ENCODE measurements around the gene LRMDA. TPM values are rescaled to one million over a fixed set of nuclear protein-coding genes. Genes with fewer than 3 reads are reported as not detected.

The LRMDA gene
- total and polyA plus RNA-seq, 2 of the 8 experiments (the other 6 are each of a cell fraction or from before 2014, with no cell fraction given): 0.86 to 2.8 TPM

DNA sequence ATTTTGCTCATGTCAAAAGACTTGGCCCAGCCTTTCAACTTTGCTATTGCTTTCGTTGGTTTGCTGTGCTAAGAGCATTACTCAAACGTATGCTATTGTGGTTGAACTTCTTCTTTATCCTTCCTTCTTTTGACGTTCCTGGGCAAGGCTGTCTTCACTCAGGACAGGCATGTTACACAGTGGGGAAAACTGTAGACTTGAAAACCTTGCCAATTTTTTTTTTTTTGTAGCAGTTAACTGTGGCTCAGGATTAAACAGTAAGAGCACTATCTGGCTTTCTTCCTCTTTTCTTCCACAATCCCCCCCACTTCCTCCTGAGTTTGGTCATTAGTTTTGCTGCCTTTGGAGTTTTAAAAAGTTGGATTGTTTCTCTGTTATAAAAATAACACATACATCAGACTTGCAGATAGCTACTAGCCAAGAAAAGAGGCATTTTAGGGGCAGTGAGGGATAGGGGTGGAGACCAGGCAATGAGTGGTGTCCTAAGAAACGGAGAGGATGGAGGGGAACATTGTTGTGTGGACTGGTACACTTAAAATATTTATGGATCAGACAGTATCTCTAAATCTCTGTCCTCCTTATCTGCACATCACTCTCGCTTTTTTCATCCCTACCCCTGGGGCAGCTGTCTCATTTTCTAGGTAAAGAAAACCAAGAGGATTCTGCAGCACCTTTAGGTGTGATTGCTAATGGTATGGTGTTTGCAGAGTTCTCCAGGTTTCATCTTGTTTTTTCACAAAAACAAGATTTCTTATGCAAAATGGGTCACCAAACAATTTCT is 181.7 kb downstream of the LRMDA start:
- no peak overlapping the region for H3K23ac ChIP-seq (ENCODE audit: insufficient read length)
- H4K20me1 ChIP-seq (replicated peaks in 1 of 2; ENCODE audit: control insufficient read depth in 1 of 2, insufficient read depth in 2 of 2, low read length in 2 of 2): no peaks in the 10 kb centered on the region
- H2BK20ac ChIP-seq (ENCODE audit: low read length): no peak overlapping the region
- no peaks in the 10 kb centered on the region; the same call in 1 of the 2 replicates for H3K23me2 ChIP-seq (ENCODE audit: low read depth, low read length)
- TF ChIP-seq ASH2L (IDR thresholded peaks at IDR 0.05; ENCODE audit: low read length) (no peak), FOSL1 (IDR thresholded peaks at IDR 0.05; ENCODE audit: insufficient read depth, low read depth, low read length) (no peak), CTBP2 (IDR thresholded peaks at IDR 0.05; ENCODE audit: borderline replicate concordance, insufficient read depth, insufficient read length, low read length) (no peak), EP300 (IDR thresholded peaks at IDR 0.05; ENCODE audit: borderline replicate concordance in 1 of 2, low read depth in 2 of 2, low read length in 2 of 2) (no peak), SUZ12 (IDR thresholded peaks at IDR 0.05; ENCODE audit: low read length) (no peak), SP4 (IDR thresholded peaks at IDR 0.05; ENCODE audit: low read length) (no peak), CBX5 (IDR thresholded peaks at IDR 0.05; ENCODE audit: low read depth, low read length) (no peak), MAFK (IDR thresholded peaks at IDR 0.05; ENCODE audit: low read depth, low read length) (no peak)
- no peak overlapping the region for H3K18ac ChIP-seq (ENCODE audit: extremely low read depth, low read length)
- FAIRE-seq: no peak
- no peak for DNase-seq (ENCODE audit: low read depth in 1 of 2, low spot score in 2 of 2)
- no peak overlapping the region for H2BK5ac ChIP-seq (ENCODE audit: low read depth, low read length)
- H3K4ac ChIP-seq (replicated peaks; ENCODE audit: insufficient read length, low read depth, low read length): no peak overlapping the region
- no peaks in the 10 kb centered on the region for H3K36me3 ChIP-seq (ENCODE audit: control insufficient read depth in 2 of 4, insufficient read depth in 4 of 4, low read length in 3 of 4)
- H3K14ac ChIP-seq (ENCODE audit: insufficient read length): no peak overlapping the region
- H3K27me3 ChIP-seq (replicated peaks in 1 of 4; ENCODE audit: control insufficient read depth in 3 of 4, extremely low read depth in 1 of 4, insufficient read depth in 3 of 4, low read length in 3 of 4): peaks cover 0 to 3% (median 0%) of the 10 kb centered on the region in 4 experiments; a peak in 1 of 7 replicates
- POLR2A ChIA-PET (ENCODE audit: partially characterized antibody): no interaction called here
- H4K91ac ChIP-seq (replicated peaks; ENCODE audit: insufficient read length, low read length): no peak overlapping the region
- H2AK5ac ChIP-seq (ENCODE audit: low read depth, low read length): no peak overlapping the region
- CTCF ChIA-PET (ENCODE audit: partially characterized antibody): interaction anchor here (1.6 kb wide), 1 partner anchor 19 kb away, joined by 4 read pairs; no protein-coding TSS in a partner anchor
- no peak overlapping the region for H3K4me2 ChIP-seq (ENCODE audit: insufficient read depth in 1 of 2, low read depth in 2 of 2, low read length in 2 of 2)
- no peaks in the 10 kb centered on the region for H3K79me2 ChIP-seq (ENCODE audit: control insufficient read depth in 1 of 2, insufficient read depth in 2 of 2, low read length in 2 of 2)
- no peak overlapping the region for H4K8ac ChIP-seq (ENCODE audit: extremely low read depth, insufficient read depth, low read length)
- no peaks in the 10 kb centered on the region for H3K79me1 ChIP-seq (ENCODE audit: low read depth, low read length)
- WGBS, 2 experiments (ENCODE audit: extremely low coverage in 1 of 2, insufficient coverage in 1 of 2, insufficient read length in 1 of 2, insufficient replicate concordance in 2 of 2, low coverage in 1 of 2, low lambda C conversion rate in 2 of 2, missing lambda C conversion rate in 1 of 2): 84% methylated on average over 5 of the region's 5 CpGs; no CpG with 5 or more reads in 1 of the 2 experiments
- H3K27ac ChIP-seq (ENCODE audit: low read depth, low read length): no peak overlapping the region
- H3K9me3 ChIP-seq (ENCODE audit: insufficient read depth in 2 of 2, low read depth in 1 of 2, low read length in 1 of 2): no peaks in the 10 kb centered on the region
- H2AFZ ChIP-seq (ENCODE audit: low read length): no peak overlapping the region
- H2BK15ac ChIP-seq (ENCODE audit: low read length): no peak overlapping the region
- H3K4me3 ChIP-seq (ENCODE audit: extremely low read depth in 1 of 4, insufficient read depth in 2 of 4, low read depth in 3 of 4, low read length in 4 of 4): no peak overlapping the region
- peaks cover 0 to 6% (median 3%) of the 10 kb centered on the region in 4 experiments; a peak in 3 of 7 replicates for H3K4me1 ChIP-seq (replicated peaks in 1 of 4; ENCODE audit: control insufficient read depth in 3 of 4, insufficient read depth in 4 of 4, low read length in 3 of 4)
- H4K5ac ChIP-seq (ENCODE audit: insufficient read length, low read depth, low read length): no peak overlapping the region
- H3K56ac ChIP-seq (replicated peaks; ENCODE audit: insufficient read length, low read depth, low read length): no peak overlapping the region
- no peak overlapping the region for H3K9ac ChIP-seq (replicated peaks in 1 of 4; ENCODE audit: extremely low read depth in 1 of 4, low read depth in 3 of 4, low read length in 3 of 4)
- H2BK12ac ChIP-seq (ENCODE audit: low read depth, low read length): no peak overlapping the region
- H2BK120ac ChIP-seq (replicated peaks; ENCODE audit: low read depth, low read length): no peak overlapping the region
